ENCODE measurements around the gene PTPRN2. TPM values are rescaled to one million over a fixed set of nuclear protein-coding genes. Genes with fewer than 3 reads are reported as not detected.
A peak's percentile ranks its signal among the peaks of the same experiment; 100 is the strongest.

PTPRN2 gene
- polyA plus RNA-seq, 1 donor from 2014 or later, result 1.6 TPM

DNA sequence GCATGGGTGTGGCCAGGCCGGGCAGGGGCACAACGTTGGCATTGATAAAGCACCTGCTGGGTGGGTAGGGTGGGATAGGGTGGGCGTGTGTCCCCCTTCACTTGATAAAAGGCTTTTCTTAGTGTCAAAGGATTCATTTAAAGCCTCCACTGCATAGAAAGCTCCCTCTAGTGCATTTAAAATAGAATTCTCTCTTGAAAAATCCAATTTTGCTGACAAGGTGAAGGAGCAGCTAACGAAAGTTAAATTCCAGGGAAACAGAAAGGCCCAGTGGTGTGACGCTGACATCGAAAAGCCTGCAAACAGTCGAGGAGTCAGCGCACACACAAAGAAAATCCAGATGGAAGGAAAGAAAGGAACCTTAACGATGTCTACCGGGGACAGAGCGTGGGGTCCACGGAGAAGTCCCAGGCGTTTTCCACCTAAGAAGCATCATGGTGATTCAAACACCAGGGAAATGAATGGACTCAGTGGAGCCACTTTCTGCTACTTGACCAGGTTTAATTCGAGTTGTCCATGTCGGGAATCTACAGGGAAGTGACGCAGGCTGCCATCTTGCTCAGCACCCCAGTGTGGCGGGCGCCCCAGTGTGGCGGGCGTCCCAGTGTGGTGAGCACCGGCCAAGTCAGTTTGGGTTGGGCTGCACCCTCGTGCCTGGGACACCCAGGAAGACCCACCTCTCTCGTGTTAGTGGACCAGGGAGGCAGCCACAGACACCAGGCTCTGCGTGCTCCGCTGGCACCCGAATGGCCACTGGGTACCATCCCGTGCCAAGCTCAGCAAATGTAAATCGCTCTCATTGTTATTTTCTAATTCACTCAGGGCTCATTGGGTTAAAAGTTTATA lies 1033.0 kb downstream of the PTPRN2 start:
- Mint-ChIP-seq H3K27me3 (no peaks in the 10 kb centered on the region), H3K4me3 (no peak overlapping the region), H3K36me3 (peaks cover 5% of the 10 kb centered on the region), H3K4me1 (no peaks in the 10 kb centered on the region), H3K27ac (no peak overlapping the region), H3K9me3 (no peaks in the 10 kb centered on the region)

GRCh38 chr7:157553256-157553655 lies 1034.4 kb downstream of the PTPRN2 start:
- no peak overlapping the region for H3K27ac Mint-ChIP-seq
- no peak overlapping the region for H3K4me3 Mint-ChIP-seq
- H3K4me1 Mint-ChIP-seq, result no peaks in the 10 kb centered on the region
- peaks cover 5% of the 10 kb centered on the region for H3K36me3 Mint-ChIP-seq
- no peaks in the 10 kb centered on the region for H3K9me3 Mint-ChIP-seq
- H3K27me3 Mint-ChIP-seq, result no peaks in the 10 kb centered on the region

DNA sequence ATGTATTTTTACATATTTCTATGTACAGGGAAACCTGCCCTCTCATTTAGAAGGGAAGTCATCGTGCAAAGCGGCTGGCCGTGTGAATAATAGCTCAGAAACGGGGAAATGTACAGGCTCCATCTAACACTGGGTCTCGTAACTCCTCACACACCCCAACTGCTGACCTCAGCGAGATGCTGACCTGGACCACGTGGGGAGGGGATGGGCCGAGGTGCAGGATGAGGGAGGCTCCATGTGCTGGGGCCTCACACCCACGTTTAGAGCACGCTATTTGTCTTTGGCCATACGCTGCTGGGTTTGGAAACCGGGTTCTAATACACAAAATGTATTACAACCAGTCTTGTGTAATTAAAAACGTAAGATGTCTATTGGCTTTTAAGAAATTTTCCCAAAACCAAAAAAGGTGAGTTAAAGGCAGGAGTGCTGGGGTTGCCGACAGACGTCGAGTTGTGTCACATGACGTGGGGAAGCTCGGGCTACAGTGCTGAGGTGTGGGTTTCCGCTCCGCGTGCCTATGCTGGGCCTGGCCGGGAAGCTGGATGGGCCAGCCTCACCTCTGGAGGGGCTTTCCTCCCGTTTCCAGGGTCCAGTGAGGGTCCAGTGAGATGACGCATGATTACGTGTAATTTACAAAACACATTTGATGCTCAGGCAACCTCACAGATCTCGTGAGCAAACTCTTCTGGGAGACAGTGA lies 1035.2 kb downstream of the PTPRN2 start:
- no peak overlapping the region for H3K27ac Mint-ChIP-seq
- H3K4me1 Mint-ChIP-seq, result no peaks in the 10 kb centered on the region
- H3K4me3 Mint-ChIP-seq, result no peak overlapping the region
- H3K9me3 Mint-ChIP-seq, result no peaks in the 10 kb centered on the region
- H3K27me3 Mint-ChIP-seq, result no peaks in the 10 kb centered on the region
- peaks cover 7% of the 10 kb centered on the region for H3K36me3 Mint-ChIP-seq

- Mint-ChIP-seq H3K27me3 (no peaks in the 10 kb centered on the region), H3K36me3 (peaks cover 7% of the 10 kb centered on the region), H3K27ac (no peak overlapping the region), H3K9me3 (no peaks in the 10 kb centered on the region), H3K4me3 (no peak overlapping the region), H3K4me1 (no peaks in the 10 kb centered on the region)
Observed at GRCh38 chr7:157551325-157552070, 1036.1 kb downstream of the PTPRN2 start.

DNA sequence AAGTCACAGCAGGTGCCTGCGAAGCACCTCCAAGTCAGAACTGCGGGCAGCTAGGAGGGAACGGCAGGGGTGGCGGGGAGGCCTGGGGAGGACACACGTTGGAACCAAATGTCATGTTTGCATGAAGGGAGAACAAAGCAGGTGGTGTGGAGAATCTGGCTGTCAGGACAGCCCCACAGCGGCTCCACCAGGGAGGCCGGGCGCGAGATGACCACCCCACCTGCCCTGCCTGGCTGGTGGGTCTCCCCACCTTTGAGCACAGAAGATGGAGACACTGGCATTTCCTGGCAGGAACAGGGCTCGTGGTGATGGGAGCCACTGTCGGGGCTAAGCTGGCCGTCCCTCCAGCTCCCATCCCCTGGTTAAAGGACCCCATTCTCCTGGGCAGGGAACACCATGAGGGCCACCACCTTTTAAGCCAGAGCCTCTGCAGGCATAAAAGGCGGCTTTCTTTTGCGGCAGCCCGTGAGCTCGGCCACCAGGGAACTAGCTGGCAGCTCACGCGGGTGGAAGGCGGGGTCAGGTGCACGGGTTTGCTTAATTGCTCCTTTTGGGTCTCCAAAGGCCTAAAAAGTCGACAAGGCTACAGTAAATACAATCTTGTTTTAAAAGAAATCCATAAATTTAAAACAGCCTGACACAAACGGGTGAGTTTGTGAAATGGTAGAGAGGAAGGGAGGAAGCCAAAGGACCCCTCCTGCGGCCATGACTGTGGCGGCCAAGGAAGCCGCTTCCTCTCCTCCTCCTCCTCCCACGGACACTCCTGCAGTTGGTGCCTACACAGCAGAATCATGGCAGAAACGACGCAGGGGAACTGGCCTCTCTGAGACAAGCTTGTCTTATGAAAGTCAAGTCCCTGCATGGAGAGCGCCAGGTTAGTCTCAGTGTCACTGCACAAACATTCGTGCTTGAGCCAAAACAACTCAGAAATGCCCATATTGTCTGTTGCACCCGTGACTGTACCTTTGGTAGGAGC lies 1037.0 kb downstream of the PTPRN2 start:
- H3K27ac Mint-ChIP-seq, result no peak overlapping the region
- no peaks in the 10 kb centered on the region for H3K9me3 Mint-ChIP-seq
- no peak overlapping the region for H3K4me3 Mint-ChIP-seq
- peaks cover 7% of the 10 kb centered on the region for H3K36me3 Mint-ChIP-seq
- no peaks in the 10 kb centered on the region for H3K27me3 Mint-ChIP-seq
- H3K4me1 Mint-ChIP-seq, result no peaks in the 10 kb centered on the region

DNA sequence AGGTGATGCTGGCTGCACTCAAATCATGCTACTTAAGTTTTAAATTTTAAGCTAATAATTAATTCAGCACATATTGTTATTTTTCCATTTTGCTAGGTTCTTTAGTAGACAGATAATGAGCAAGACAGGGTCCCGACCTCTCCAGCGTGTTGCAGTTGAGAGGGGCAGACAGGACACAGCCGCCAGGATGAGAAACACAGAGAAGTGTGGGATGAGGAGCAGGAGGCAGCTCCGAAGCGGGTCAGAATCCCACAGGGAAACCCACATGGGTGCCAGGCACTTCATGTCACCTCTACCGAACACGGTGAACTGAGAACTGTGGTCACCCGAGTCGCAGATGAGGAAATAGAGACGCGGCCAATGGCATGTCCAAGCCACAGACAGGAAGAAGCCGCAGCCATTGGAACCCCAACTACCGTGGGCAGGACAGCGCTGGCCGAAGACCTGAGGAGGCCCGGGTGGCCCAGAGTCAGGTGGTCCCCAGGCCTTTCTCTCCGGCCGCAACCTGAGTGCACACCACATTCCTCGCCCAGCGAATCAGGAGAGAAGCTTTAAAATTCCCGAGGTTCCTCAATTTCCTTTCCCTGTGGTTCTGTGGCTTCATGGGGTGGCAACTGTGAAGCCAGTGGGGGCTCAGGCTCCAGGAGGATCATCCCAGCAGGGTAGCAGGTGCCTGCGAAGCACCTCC lies 1037.9 kb downstream of the PTPRN2 start:
- Mint-ChIP-seq H3K27ac (no peak overlapping the region), H3K27me3 (no peaks in the 10 kb centered on the region), H3K36me3 (peaks cover 9% of the 10 kb centered on the region), H3K4me1 (no peaks in the 10 kb centered on the region), H3K4me3 (no peak overlapping the region), H3K9me3 (no peaks in the 10 kb centered on the region)

- H3K36me3 Mint-ChIP-seq, result peaks cover 9% of the 10 kb centered on the region
- no peak overlapping the region for H3K27ac Mint-ChIP-seq
- H3K4me3 Mint-ChIP-seq, result no peak overlapping the region
- H3K9me3 Mint-ChIP-seq, result peaks cover 0 to 2% (median 0%) of the 10 kb centered on the region in 3 donors
- H3K27me3 Mint-ChIP-seq, result no peaks in the 10 kb centered on the region
- H3K4me1 Mint-ChIP-seq, result no peaks in the 10 kb centered on the region
Observed at GRCh38 chr7:157548691-157549303, 1038.8 kb downstream of the PTPRN2 start.

GRCh38 chr7:157547611-157548010 lies 1040.0 kb downstream of the PTPRN2 start:
- Mint-ChIP-seq H3K4me3 (no peak overlapping the region), H3K36me3 (peaks cover 6% of the 10 kb centered on the region), H3K27ac (peak overlapping the region in 1 of 3 donors; percentile 47), H3K9me3 (peaks cover 0 to 2% (median 0%) of the 10 kb centered on the region in 3 donors), H3K4me1 (no peaks in the 10 kb centered on the region), H3K27me3 (no peaks in the 10 kb centered on the region)

DNA sequence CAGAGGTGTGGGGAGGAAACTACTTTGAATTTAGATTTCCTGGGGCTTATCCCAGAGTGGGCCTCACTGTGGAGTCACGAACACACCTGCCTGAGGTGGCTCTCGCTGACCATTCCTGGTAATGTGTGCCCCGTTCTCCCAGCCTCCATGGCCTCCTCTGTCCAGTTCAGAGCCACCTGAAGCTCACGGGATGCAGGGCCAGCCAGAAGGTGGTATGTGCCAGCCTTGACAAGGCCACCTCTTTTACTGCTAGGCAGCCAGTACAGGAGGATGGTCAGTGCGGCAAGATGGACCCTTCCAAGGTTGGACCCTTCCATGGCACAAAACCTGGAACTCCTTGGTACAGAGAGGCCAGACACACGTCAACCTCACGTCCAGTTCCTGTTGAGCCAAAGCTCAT lies 1040.5 kb downstream of the PTPRN2 start:
- H3K4me1 Mint-ChIP-seq, result no peaks in the 10 kb centered on the region
- H3K4me3 Mint-ChIP-seq, result no peak overlapping the region
- peaks cover 0 to 2% (median 0%) of the 10 kb centered on the region in 3 donors for H3K9me3 Mint-ChIP-seq
- H3K27me3 Mint-ChIP-seq, result no peaks in the 10 kb centered on the region
- H3K27ac Mint-ChIP-seq, result no peak overlapping the region
- H3K36me3 Mint-ChIP-seq, result peaks cover 6% of the 10 kb centered on the region

- H3K27me3 Mint-ChIP-seq, result no peaks in the 10 kb centered on the region
- H3K36me3 Mint-ChIP-seq, result peaks cover 4% of the 10 kb centered on the region
- H3K9me3 Mint-ChIP-seq, result peaks cover 0 to 2% (median 0%) of the 10 kb centered on the region in 3 donors
- H3K27ac Mint-ChIP-seq, result no peak overlapping the region
- no peak overlapping the region for H3K4me3 Mint-ChIP-seq
- H3K4me1 Mint-ChIP-seq, result no peaks in the 10 kb centered on the region
Observed at GRCh38 chr7:157545681-157546060, 1042.0 kb downstream of the PTPRN2 start.

GRCh38 chr7:157544980-157545680 lies 1042.5 kb downstream of the PTPRN2 start:
- Mint-ChIP-seq H3K27me3 (no peaks in the 10 kb centered on the region), H3K9me3 (peaks cover 0 to 2% (median 0%) of the 10 kb centered on the region in 3 donors), H3K36me3 (peaks cover 4% of the 10 kb centered on the region), H3K4me3 (no peak overlapping the region), H3K4me1 (no peaks in the 10 kb centered on the region), H3K27ac (no peak overlapping the region)

DNA sequence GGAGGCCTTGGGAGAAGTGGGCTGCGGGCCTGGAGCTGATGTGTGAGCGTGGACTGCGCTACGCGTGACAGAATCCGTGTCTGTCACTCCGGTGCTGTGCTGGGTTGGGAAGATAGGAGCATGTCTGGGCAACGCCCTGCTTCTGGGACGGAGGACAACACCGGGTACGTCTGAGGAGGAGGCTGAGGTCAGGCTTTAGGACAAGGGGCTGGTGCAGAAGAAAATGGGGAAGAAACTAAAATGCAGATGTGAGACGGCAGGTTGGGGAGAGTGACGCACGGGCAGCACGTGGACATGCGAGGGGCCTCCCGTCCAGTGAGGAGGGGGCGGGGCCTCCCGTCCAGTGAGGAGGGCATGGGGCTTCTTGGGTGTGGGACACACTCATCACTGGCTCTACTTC lies 1043.4 kb downstream of the PTPRN2 start:
- Mint-ChIP-seq H3K27ac (no peak overlapping the region), H3K4me3 (no peak overlapping the region), H3K36me3 (peaks cover 4% of the 10 kb centered on the region)

DNA sequence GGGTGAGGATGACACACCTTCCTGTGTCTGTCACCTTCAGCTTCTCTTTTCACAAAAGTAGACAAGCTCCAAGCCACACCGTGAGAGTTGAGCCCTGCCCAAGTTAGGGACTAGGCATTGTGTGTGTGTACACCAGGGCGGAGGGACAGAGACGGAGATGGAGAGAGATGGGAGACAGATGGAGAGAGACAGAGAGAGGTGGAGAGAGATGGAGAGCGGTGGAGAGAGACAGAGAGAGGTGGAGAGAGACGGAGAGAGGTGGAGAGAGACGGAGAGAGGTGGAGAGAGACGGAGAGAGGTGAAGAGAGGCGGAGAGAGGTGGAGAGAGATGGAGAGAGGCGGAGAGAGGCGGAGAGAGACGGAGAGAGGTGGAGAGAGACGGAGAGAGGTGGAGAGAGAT lies 1043.8 kb downstream of the PTPRN2 start:
- peaks cover 0 to 2% (median 0%) of the 10 kb centered on the region in 3 donors for H3K9me3 Mint-ChIP-seq
- no peaks in the 10 kb centered on the region for H3K4me1 Mint-ChIP-seq
- H3K27me3 Mint-ChIP-seq, result no peaks in the 10 kb centered on the region
- H3K4me3 Mint-ChIP-seq, result no peak overlapping the region
- H3K27ac Mint-ChIP-seq, result no peak overlapping the region
- H3K36me3 Mint-ChIP-seq, result peaks cover 4% of the 10 kb centered on the region

More for the DNA sequence above, 1043.4 kb downstream of the PTPRN2 start:
- Mint-ChIP-seq H3K4me1 (no peaks in the 10 kb centered on the region), H3K27me3 (no peaks in the 10 kb centered on the region), H3K9me3 (peaks cover 0 to 2% (median 0%) of the 10 kb centered on the region in 3 donors)
